ENCODE data around the gene ZNF674. TPM values are rescaled to one million over a fixed set of nuclear protein-coding genes. Genes with fewer than 3 reads are reported as not detected.

ZNF674 gene
- total RNA-seq, 1 donor from 2014 or later: 5.2 TPM

DNA sequence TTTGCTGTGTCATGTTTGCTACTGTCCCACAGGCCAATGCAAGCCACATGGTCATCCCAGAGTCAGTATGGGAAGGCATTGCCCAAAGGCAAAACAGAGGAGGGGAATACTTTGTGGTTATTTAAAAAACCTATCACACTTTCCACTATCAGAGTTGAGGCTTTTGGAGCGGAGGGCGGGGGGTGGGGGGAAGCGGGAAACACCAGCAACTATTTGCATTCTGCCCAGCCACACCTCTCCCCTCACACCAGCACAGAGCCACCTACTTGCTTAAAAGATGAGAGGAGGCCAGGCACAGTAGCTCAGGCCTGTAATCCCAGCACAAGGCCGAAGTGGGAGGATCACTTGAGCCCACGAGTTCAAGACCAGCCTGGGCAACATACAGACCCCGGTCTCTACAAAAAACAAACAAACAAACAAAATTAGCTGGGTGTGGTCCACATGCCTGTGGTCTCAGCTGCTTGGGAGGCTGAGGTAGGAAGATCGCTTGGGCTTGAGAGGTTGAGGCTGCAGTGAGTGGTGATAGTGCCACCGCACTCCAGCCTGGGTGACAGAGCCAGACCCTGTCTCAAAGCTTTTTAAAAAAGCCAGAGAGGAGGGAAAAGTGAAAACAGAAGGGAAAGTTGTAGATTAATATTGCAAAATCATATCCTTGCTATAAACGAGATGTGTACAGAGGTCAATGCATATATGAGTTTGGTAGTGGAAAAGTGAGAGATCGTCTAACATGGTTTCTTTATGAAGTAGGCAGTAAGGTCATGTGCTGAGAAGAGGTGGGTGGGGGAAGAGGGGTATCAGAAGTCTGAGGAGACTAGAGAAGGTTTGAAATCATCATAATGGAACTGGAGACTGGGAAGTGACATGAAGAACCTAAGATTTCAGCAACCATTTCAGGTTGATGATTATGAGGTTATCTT, 26.5 kb upstream of the ZNF674 start:
- TF ChIP-seq, protein P1, sequence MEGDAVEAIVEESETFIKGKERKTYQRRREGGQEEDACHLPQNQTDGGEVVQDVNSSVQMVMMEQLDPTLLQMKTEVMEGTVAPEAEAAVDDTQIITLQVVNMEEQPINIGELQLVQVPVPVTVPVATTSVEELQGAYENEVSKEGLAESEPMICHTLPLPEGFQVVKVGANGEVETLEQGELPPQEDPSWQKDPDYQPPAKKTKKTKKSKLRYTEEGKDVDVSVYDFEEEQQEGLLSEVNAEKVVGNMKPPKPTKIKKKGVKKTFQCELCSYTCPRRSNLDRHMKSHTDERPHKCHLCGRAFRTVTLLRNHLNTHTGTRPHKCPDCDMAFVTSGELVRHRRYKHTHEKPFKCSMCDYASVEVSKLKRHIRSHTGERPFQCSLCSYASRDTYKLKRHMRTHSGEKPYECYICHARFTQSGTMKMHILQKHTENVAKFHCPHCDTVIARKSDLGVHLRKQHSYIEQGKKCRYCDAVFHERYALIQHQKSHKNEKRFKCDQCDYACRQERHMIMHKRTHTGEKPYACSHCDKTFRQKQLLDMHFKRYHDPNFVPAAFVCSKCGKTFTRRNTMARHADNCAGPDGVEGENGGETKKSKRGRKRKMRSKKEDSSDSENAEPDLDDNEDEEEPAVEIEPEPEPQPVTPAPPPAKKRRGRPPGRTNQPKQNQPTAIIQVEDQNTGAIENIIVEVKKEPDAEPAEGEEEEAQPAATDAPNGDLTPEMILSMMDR (IDR thresholded peaks at IDR 0.05): no peak
- TF ChIP-seq POLR2A (IDR thresholded peaks at IDR 0.05): no peak
- TF ChIP-seq POLR2AphosphoS5 (IDR thresholded peaks at IDR 0.05; ENCODE audit: insufficient read depth in 1 of 2, low read depth in 1 of 2): no peak
- H3K4me3 ChIP-seq: no peak overlapping the region
- no peaks in the 10 kb centered on the region for H3K4me1 ChIP-seq
- DNase-seq (ENCODE audit: extremely low spot score in 2 of 2): no peak
- H3K36me3 ChIP-seq: no peaks in the 10 kb centered on the region
- intact Hi-C loops (cut with DNase I): no loop called here
- H3K9me3 ChIP-seq: no peaks in the 10 kb centered on the region
- no peak overlapping the region for H3K27ac ChIP-seq
- H3K27me3 ChIP-seq: no peaks in the 10 kb centered on the region

GRCh38 chrX:46569621-46570020, 24.4 kb upstream of the ZNF674 start:
- Histone ChIP-seq H3K9me3 (no peaks in the 10 kb centered on the region), H3K36me3 (no peaks in the 10 kb centered on the region), H3K4me1 (no peaks in the 10 kb centered on the region), H3K27me3 (no peaks in the 10 kb centered on the region), H3K27ac (no peak overlapping the region), H3K4me3 (no peak overlapping the region)
- TF ChIP-seq POLR2A (IDR thresholded peaks at IDR 0.05): no peak
- no peak for TF ChIP-seq POLR2AphosphoS5 (IDR thresholded peaks at IDR 0.05; ENCODE audit: insufficient read depth in 1 of 2, low read depth in 1 of 2)
- TF ChIP-seq, protein P1 (IDR thresholded peaks at IDR 0.05): no peak
- DNase-seq (ENCODE audit: extremely low spot score in 2 of 2): no peak
- intact Hi-C loops (cut with DNase I): no loop called here

DNA sequence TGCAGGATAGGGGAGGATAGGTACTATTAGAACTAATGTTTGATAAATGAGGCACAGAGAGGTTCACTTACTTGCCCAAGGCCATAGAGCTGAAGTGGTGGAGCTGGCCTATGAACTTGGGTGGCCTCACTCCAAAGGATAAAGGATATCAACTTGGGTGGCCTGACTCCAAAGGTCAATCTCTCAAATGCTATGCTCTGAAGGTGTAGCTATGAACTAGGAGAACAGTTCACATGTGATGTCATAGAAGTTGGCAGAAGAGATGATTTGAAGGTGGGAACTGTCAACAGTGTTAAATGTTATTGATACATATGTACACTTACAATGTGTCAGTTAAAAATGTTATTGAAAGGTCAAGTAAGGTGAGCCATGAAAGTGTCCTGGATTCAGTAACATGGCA, 22.2 kb upstream of the ZNF674 start:
- no peaks in the 10 kb centered on the region for H3K36me3 ChIP-seq
- H3K4me1 ChIP-seq: no peaks in the 10 kb centered on the region
- no peak overlapping the region for H3K27ac ChIP-seq
- no peaks in the 10 kb centered on the region for H3K27me3 ChIP-seq
- DNase-seq (ENCODE audit: extremely low spot score in 2 of 2): no peak
- no peaks in the 10 kb centered on the region for H3K9me3 ChIP-seq
- TF ChIP-seq, protein P1 (IDR thresholded peaks at IDR 0.05): no peak
- TF ChIP-seq POLR2A (IDR thresholded peaks at IDR 0.05): no peak
- TF ChIP-seq POLR2AphosphoS5 (IDR thresholded peaks at IDR 0.05; ENCODE audit: insufficient read depth in 1 of 2, low read depth in 1 of 2): no peak
- intact Hi-C loops (cut with DNase I): no loop called here
- H3K4me3 ChIP-seq: no peak overlapping the region

DNA sequence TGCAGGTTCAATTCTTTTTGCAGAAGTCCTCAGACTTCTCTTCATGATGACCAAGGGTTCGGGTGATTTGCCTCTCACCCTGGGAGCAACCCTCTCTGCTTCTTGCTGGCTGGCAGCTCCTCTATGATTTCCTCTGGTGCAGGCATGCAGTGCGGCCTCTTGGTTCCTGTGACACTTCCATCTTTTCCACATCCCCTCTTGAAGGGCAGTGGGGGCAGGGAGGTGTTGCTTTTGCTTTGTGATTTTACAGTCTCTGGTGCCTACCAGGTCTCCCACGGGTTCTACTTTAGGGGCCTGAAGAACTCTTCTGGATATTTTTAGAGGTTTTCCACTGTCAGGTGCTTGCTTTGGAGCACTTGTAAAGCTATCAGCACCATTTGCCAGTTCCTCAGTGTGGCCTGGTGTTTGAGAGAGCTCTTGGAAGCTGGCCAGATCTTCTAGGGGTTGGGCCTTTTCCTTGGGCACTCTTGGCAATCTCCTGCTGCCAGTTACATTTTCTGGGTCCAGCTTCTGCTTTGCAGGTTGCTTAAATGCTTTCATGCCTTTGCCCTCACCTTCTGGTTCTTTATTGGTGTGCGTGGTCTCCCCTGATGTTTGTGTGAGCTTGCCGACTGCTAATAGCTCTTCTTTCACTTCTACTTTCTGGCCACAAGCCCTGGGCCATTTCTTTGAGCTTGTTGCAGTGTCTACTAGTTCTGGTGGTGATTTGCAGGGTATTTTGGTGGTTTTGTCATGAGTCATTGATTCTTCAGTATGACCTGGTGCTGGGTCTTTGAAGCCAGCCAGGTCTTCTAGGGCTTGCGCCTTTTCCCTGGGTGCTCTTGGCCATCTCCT, 16.8 kb upstream of the ZNF674 start:
- H3K4me3 ChIP-seq: no peak overlapping the region
- intact Hi-C loops (cut with DNase I): no loop called here
- no peaks in the 10 kb centered on the region for H3K4me1 ChIP-seq
- H3K27me3 ChIP-seq: no peaks in the 10 kb centered on the region
- DNase-seq (ENCODE audit: extremely low spot score in 2 of 2): no peak
- H3K36me3 ChIP-seq: no peaks in the 10 kb centered on the region
- H3K9me3 ChIP-seq: no peaks in the 10 kb centered on the region
- no peak for TF ChIP-seq POLR2A (IDR thresholded peaks at IDR 0.05)
- no peak overlapping the region for H3K27ac ChIP-seq

DNA sequence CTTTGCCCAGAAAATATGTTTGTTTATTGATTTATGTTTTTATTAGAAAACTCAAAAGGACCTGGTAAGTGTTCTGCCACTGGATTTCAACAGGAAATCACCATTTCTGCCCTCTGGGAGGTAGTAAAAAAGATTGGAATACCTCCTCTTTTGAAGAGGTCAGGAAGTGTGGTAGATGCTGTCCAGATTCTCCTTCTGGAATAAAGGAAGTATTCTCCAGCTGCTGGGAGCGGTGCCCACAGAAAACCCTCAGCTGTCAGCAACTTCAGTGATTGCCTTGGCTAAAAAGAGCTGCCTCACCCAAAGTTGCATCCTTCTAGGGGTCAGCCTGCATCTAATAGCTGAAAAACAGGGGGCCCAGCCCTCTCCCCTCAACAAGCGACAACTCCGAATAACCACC, 13.8 kb upstream of the ZNF674 start:
- H3K27ac ChIP-seq: no peak overlapping the region
- H3K4me3 ChIP-seq: no peak overlapping the region
- intact Hi-C loops (cut with DNase I): no loop called here
- no peaks in the 10 kb centered on the region for H3K36me3 ChIP-seq
- no peak for DNase-seq (ENCODE audit: extremely low spot score in 2 of 2)
- H3K27me3 ChIP-seq: no peaks in the 10 kb centered on the region
- H3K4me1 ChIP-seq: no peaks in the 10 kb centered on the region
- TF ChIP-seq POLR2A (IDR thresholded peaks at IDR 0.05): no peak
- no peak for TF ChIP-seq POLR2AphosphoS5 (IDR thresholded peaks at IDR 0.05; ENCODE audit: insufficient read depth in 1 of 2, low read depth in 1 of 2)
- TF ChIP-seq, protein P1 (IDR thresholded peaks at IDR 0.05): no peak
- no peaks in the 10 kb centered on the region for H3K9me3 ChIP-seq
